K562 (cell line): ENCODE measurements around the gene ATP2A2. TPM values are rescaled to one million over a fixed set of nuclear protein-coding genes. Genes with fewer than 3 reads are reported as not detected.

ENCODE experiments used
- ATAC-seq: fragments of 200-7000 bp; cut with Tn5 transposase; 3 replicates; pipeline ENCODE4 v1.9.1; 2020; ENCODE audit warnings: moderate library complexity
- BruUV-seq: library from RNA; stranded (reverse); fragments of 400-500 nt; replicated peaks from 2 replicates; lab custom pipeline; 2021; lab: Mats Ljungman, UMichigan
- CTCF ChIA-PET: fragments of 300-600 bp; formaldehyde crosslinking; extraction: SDS; loops from one replicate; lab custom pipeline; 2021; ENCODE audit warnings: low intra/inter-chr PET ratio; lab: Yijun Ruan, JAX
- POLR2A ChIA-PET: fragments of 300-600, 350-650 bp; sonication (Branson Sonifier 250); formaldehyde crosslinking; extraction: SDS; loops from one replicate; lab custom pipeline; 2021; ENCODE audit warnings: antibody characterized with exemption, inconsistent platforms; lab: Yijun Ruan, JAX
- DNase-seq, 4 experiments: peaks; one replicate each; pipeline versions ENCODE4 v3.0.0 to v3.0.0-alpha.2; 2011 to 2018; ENCODE audit warnings: low spot score in 3 of 4, mixed read lengths in 3 of 4; ENCODE audit errors: extremely low read depth in 1 of 4
- FAIRE-seq: peaks from 2 replicates; lab custom pipeline; 2011; peaks lifted over from hg19 to GRCh38; lab: Jason Lieb, UNC
- H2AFZ ChIP-seq: 2 replicates; pipeline ENCODE4 v1.6.0; 2011; ENCODE audit warnings: low read depth, low read length, control low read depth, inconsistent platforms
- H3K27ac ChIP-seq: fragments of 200-600 bp; 3 replicates; pipeline ENCODE4 v1.8.0; 2011; ENCODE audit warnings: low read depth, mild to moderate bottlenecking, control low read depth, inconsistent platforms, low read length, moderate library complexity, mixed read lengths; ENCODE audit errors: extremely low read depth
- H3K27me3 ChIP-seq, 2 experiments: fragments of 300-600 bp in 1 of 2; 2 replicates in 1 of 2; 3 replicates in 1 of 2; pipeline versions ENCODE4 v1.6.0 to v1.8.0; 2011; ENCODE audit warnings: inconsistent platforms in 2 of 2, low read length in 2 of 2, mild to moderate bottlenecking in 1 of 2, mixed read lengths in 1 of 2, moderate library complexity in 1 of 2; ENCODE audit not compliant: control insufficient read depth in 2 of 2, insufficient read depth in 2 of 2
- H3K36me3 ChIP-seq: fragments of 300-600 bp; 3 replicates; pipeline ENCODE4 v1.8.0; 2011; ENCODE audit warnings: mild to moderate bottlenecking, low read length, inconsistent platforms; ENCODE audit not compliant: control insufficient read depth, insufficient read depth
- H3K4me1 ChIP-seq, 2 experiments: fragments of 200-600 bp in 1 of 2; replicated peaks in 1 of 2; 2 replicates in 1 of 2; 3 replicates in 1 of 2; pipeline versions ENCODE4 v1.5.1 to v1.8.0; 2011; ENCODE audit warnings: inconsistent platforms in 2 of 2, low read length in 2 of 2, mild to moderate bottlenecking in 1 of 2, mixed read lengths in 1 of 2, moderate library complexity in 1 of 2; ENCODE audit not compliant: control insufficient read depth in 2 of 2, insufficient read depth in 2 of 2
- H3K4me2 ChIP-seq: 2 replicates; pipeline ENCODE4 v1.6.1; 2011; ENCODE audit warnings: low read length, control low read depth, inconsistent platforms, mixed read lengths; ENCODE audit not compliant: insufficient read depth
- H3K4me3 ChIP-seq: fragments of 200-600 bp; sonication (generic), shearing (Covaris generic); 2 replicates; pipeline ENCODE4 v1.5.1; 2016; ENCODE audit warnings: control low read depth, inconsistent platforms
- H3K79me2 ChIP-seq: fragments of 200-600 bp; 3 replicates; pipeline ENCODE4 v1.8.0; 2011; ENCODE audit warnings: low read length, inconsistent platforms; ENCODE audit not compliant: control insufficient read depth, insufficient read depth
- H3K9ac ChIP-seq, 2 experiments: 2 replicates each; pipeline versions ENCODE4 v1.6.0 to v1.6.1; 2011; ENCODE audit warnings: low read depth in 2 of 2, low read length in 2 of 2, control low read depth in 1 of 2, inconsistent platforms in 1 of 2, mild to moderate bottlenecking in 1 of 2, mixed read lengths in 1 of 2; ENCODE audit not compliant: insufficient read depth in 1 of 2
- H3K9me1 ChIP-seq: one replicate; pipeline ENCODE4 v1.6.0; 2011; ENCODE audit warnings: inconsistent platforms, mild to moderate bottlenecking, low read length, moderate library complexity; ENCODE audit not compliant: control insufficient read depth, insufficient read depth
- H3K9me3 ChIP-seq: replicated peaks from 2 replicates; pipeline ENCODE4 v1.5.1; 2011; ENCODE audit warnings: low read depth, low read length, inconsistent platforms; ENCODE audit not compliant: control insufficient read depth, insufficient read depth
- H4K20me1 ChIP-seq: replicated peaks from 2 replicates; pipeline ENCODE4 v1.6.1; 2011; ENCODE audit warnings: low read length, inconsistent platforms, mixed read lengths; ENCODE audit not compliant: control insufficient read depth, insufficient read depth
- FOXA1 ChIP-seq: fragments of 450-650 bp; IDR thresholded peaks from 2 replicates; pipeline ENCODE4 v1.6.1; 2016; ENCODE audit warnings: mild to moderate bottlenecking, borderline replicate concordance
- HINFP ChIP-seq: fragments of 450-650 bp; conservative IDR thresholded peaks from 2 replicates; pipeline ENCODE4 v1.6.1; 2016; ENCODE audit warnings: missing genetic modification characterization, low read depth, mild to moderate bottlenecking, control low read depth, missing compliant biosample characterization
- MAZ ChIP-seq, 2 experiments: fragments of 450-650 bp in 1 of 2; sonication (generic) in 1 of 2; formaldehyde crosslinking; IDR thresholded peaks in 1 of 2; conservative IDR thresholded peaks in 1 of 2; 2 replicates each; pipeline versions ENCODE4 v1.4.0 to v1.5.0; 2020; ENCODE audit warnings: mild to moderate bottlenecking in 1 of 2, missing genetic modification reagents in 1 of 2
- MYBL2 ChIP-seq, 2 experiments: fragments of 450-650 bp in 1 of 2; sonication (generic) in 1 of 2; formaldehyde crosslinking in 1 of 2; IDR thresholded peaks; 2 replicates each; pipeline versions ENCODE4 v1.6.1 to v1.8.1; 2017 to 2022; ENCODE audit warnings: borderline replicate concordance in 1 of 2, inconsistent platforms in 1 of 2, low read depth in 1 of 2, mild to moderate bottlenecking in 1 of 2, missing genetic modification reagents in 1 of 2, moderate library complexity in 1 of 2
- NBN ChIP-seq: fragments of 450-650 bp; IDR thresholded peaks from 2 replicates; pipeline ENCODE4 v1.6.1; 2016; ENCODE audit warnings: low read depth, mild to moderate bottlenecking
- NKRF ChIP-seq: fragments of 450-650 bp; IDR thresholded peaks from 2 replicates; pipeline ENCODE4 v1.6.1; 2016; ENCODE audit warnings: borderline replicate concordance
- SRSF9 ChIP-seq: fragments of 200-400 bp; formaldehyde crosslinking; IDR thresholded peaks from 2 replicates; pipeline ENCODE4 v1.6.1; 2017; ENCODE audit warnings: low read depth, low read length, borderline replicate concordance
- ZNF165 ChIP-seq: fragments of 250-450 bp; sonication (Bioruptor Pico); IDR thresholded peaks from 2 replicates; pipeline ENCODE4 v1.4.0; 2020; ENCODE audit warnings: borderline replicate concordance
- ZNF174 ChIP-seq: fragments of 250-450 bp; sonication (Bioruptor Pico); IDR thresholded peaks from 2 replicates; pipeline ENCODE4 v1.4.0; 2020; ENCODE audit warnings: mild to moderate bottlenecking
- ZNF24 ChIP-seq: fragments of 450-650 bp; IDR thresholded peaks from 2 replicates; pipeline ENCODE4 v1.6.1; 2016
- ZNF512 ChIP-seq: IDR thresholded peaks from 2 replicates; pipeline ENCODE4 v1.6.1; 2016; ENCODE audit warnings: missing genetic modification characterization, missing compliant biosample characterization
- ZNF644 ChIP-seq: fragments of 200-800 bp; sonication (Bioruptor generic); IDR thresholded peaks from 2 replicates; pipeline ENCODE4 v1.6.1; 2016; ENCODE audit warnings: low read depth, missing genetic modification characterization, missing compliant biosample characterization
- WGBS: fragments of 100-300 bp; shearing (Covaris generic); methylation state at CpG from one replicate; pipeline ENCODE4 v1.1.6; 2016; ENCODE audit warnings: low coverage, mixed read lengths; ENCODE audit not compliant: insufficient coverage; ENCODE audit errors: missing lambda C conversion rate; 5-methylcytosine and 5-hydroxymethylcytosine counted together
- in situ Hi-C: fragments of 300-500 bp; cut with MboI; formaldehyde crosslinking; loops from 4 replicates; pipeline ENCODE4 v1.15.0; 2018; ENCODE audit warnings: inconsistent platforms, mixed read lengths
- intact Hi-C: fragments of 100-400 bp; cut with micrococcal nuclease; formaldehyde crosslinking; loops from 2 replicates; pipeline ENCODE4 v1.14.2; 2022
- polyA plus RNA-seq, 8 experiments: library from polyadenylated mRNA; depleted of rRNA in 4 of 8; stranded (reverse) in 5 of 8; unstranded in 3 of 8; fragments of >200 nt; fragmentation: Nextera tagmentation in 2 of 8; fragmentation: Illumina TruSeq in 1 of 8; extraction: Ambion mirVana in 2 of 8; extraction: Trizol in 1 of 8; gene quantifications; 2 replicates each; pipeline versions ENCODE4 v1.2.1 to v1.2.3, GENCODE V29; 2011 to 2014; ENCODE audit warnings: inconsistent platforms in 1 of 8, missing spikeins in 1 of 8
- total RNA-seq, 7 experiments: library from RNA; depleted of rRNA in 6 of 7; stranded (reverse); fragments of >200 nt in 6 of 7; fragmentation: Illumina TruSeq in 2 of 7; extraction: Trizol in 2 of 7; gene quantifications; 2 replicates each; pipeline versions ENCODE4 v1.2.1 to v1.2.3, GENCODE V29; 2011 to 2021; ENCODE audit warnings: low replicate concordance in 1 of 7
- TF ChIP-seq, protein P1 (sequence below): sonication (generic); IDR thresholded peaks from 2 replicates; pipeline ENCODE4 v1.6.1; 2016

The ATP2A2 gene
- total and polyA plus RNA-seq, 9 of the 15 experiments (the other 6 are each of a cell fraction or from before 2014, with no cell fraction given), result 5.2 to 205 (median 51.6) TPM

DNA sequence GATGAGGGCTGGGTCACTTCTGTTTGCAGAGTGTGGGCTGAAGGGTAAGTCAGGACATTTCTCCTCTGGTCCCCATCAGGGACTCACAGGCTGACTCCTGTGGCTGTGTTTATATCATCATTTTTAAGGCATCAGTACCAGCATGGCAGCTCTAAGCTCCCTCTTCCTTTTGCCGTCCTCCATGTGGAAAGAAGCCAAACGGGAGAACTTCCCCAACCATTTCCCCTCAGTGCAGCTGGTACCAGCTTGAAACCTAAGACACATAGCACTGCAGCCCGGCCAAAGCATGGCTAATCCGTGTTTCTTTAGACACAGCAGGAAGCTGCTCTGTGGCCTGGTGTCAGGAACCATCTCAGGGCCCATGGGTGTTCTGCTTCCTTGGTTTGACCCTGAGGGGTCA is 31.9 kb upstream of the ATP2A2 start:
- intact Hi-C loops (no loop called here), in situ Hi-C loops (no loop called here)
- H3K9me3 ChIP-seq, result no peaks in the 10 kb centered on the region
- DNase-seq (no peak), ATAC-seq (no peak; the same call in 2 of the 3 replicates), FAIRE-seq (no peak)
- no peaks in the 10 kb centered on the region for H3K36me3 ChIP-seq
- H2AFZ ChIP-seq, result no peak overlapping the region
- no peaks in the 10 kb centered on the region for H3K9me1 ChIP-seq
- ChIA-PET CTCF (no interaction called here), POLR2A (interaction anchor here (3.9 kb wide), 1 partner anchor 30 kb away, joined by 12 read pairs; no protein-coding TSS in a partner anchor)
- BruUV-seq, result no TSS peak
- 10% methylated on average over 4 of the region's 4 CpGs for WGBS
- no peaks in the 10 kb centered on the region for H3K79me2 ChIP-seq
- no peak overlapping the region for H3K4me2 ChIP-seq
- H3K9ac ChIP-seq, result no peak overlapping the region
- H3K27me3 ChIP-seq, result no peaks in the 10 kb centered on the region
- peaks cover 5 to 9% of the 10 kb centered on the region in 2 experiments; a peak in 3 of 5 replicates for H3K4me1 ChIP-seq
- no peak overlapping the region for H3K27ac ChIP-seq
- no peaks in the 10 kb centered on the region for H4K20me1 ChIP-seq
- H3K4me3 ChIP-seq, result no peak overlapping the region
- no peak for TF ChIP-seq MYBL2 (IDR thresholded peaks at IDR 0.05; ENCODE audit: low read depth)
- no peak for TF ChIP-seq MYBL2 (CRISPR knock-in tag; IDR thresholded peaks at IDR 0.05; ENCODE audit: borderline replicate concordance)
- TF ChIP-seq NBN, result no peak
- no peak for TF ChIP-seq NKRF
- TF ChIP-seq MAZ (CRISPR knock-in tag; conservative IDR thresholded peaks at IDR 0.05 in 1 of 2, IDR thresholded peaks at IDR 0.05 in 1 of 2), result no peak
- TF ChIP-seq ZNF512 (tag), result no peak
- no peak for TF ChIP-seq HINFP (tag)
- TF ChIP-seq, protein P1, sequence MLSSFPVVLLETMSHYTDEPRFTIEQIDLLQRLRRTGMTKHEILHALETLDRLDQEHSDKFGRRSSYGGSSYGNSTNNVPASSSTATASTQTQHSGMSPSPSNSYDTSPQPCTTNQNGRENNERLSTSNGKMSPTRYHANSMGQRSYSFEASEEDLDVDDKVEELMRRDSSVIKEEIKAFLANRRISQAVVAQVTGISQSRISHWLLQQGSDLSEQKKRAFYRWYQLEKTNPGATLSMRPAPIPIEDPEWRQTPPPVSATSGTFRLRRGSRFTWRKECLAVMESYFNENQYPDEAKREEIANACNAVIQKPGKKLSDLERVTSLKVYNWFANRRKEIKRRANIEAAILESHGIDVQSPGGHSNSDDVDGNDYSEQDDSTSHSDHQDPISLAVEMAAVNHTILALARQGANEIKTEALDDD, result no peak
- no peak for TF ChIP-seq FOXA1
- TF ChIP-seq ZNF165 (CRISPR knock-in tag), result no peak
- no peak for TF ChIP-seq ZNF174
- no peak for TF ChIP-seq ZNF644 (tag)
- no peak for TF ChIP-seq ZNF24
- no peak for TF ChIP-seq SRSF9
